Hepatocyte (in vitro differentiated cells): ENCODE measurements around the gene HSD17B1. TPM values are rescaled to one million over a fixed set of nuclear protein-coding genes. Genes with fewer than 3 reads are reported as not detected.

Source experiments
- DNase-seq: peaks from one replicate; pipeline ENCODE4 v3.0.0-alpha.2; 2016; ENCODE audit warnings: low spot score
- H2AFZ ChIP-seq: fragments of 200-600 bp; sonication (generic); 2 replicates; pipeline ENCODE4 v1.6.0; 2016; ENCODE audit warnings: antibody characterized with exemption, mild to moderate bottlenecking
- H3K27ac ChIP-seq: fragments of 200-600 bp; sonication (generic); 2 replicates; pipeline ENCODE4 v1.5.1; 2016; ENCODE audit warnings: mild to moderate bottlenecking
- H3K27me3 ChIP-seq: fragments of 200-600 bp; sonication (generic); 2 replicates; pipeline ENCODE4 v1.6.1; 2016
- H3K36me3 ChIP-seq: fragments of 200-600 bp; sonication (generic); replicated peaks from 2 replicates; pipeline ENCODE4 v1.5.1; 2016; ENCODE audit warnings: low read depth; ENCODE audit not compliant: insufficient read depth
- H3K4me1 ChIP-seq: fragments of 200-600 bp; sonication (generic); 2 replicates; pipeline ENCODE4 v1.5.1; 2016; ENCODE audit warnings: mild to moderate bottlenecking, moderate library complexity; ENCODE audit not compliant: insufficient read depth
- H3K4me2 ChIP-seq: fragments of 200-600 bp; sonication (generic); 2 replicates; pipeline ENCODE4 v1.6.0; 2016
- H3K4me3 ChIP-seq: fragments of 200-600 bp; sonication (generic); 2 replicates; pipeline ENCODE4 v1.5.1; 2016; ENCODE audit warnings: mild to moderate bottlenecking
- H3K79me2 ChIP-seq: fragments of 200-600 bp; sonication (generic); 2 replicates; pipeline ENCODE4 v1.6.0; 2017; ENCODE audit warnings: mild to moderate bottlenecking
- H3K9me2 ChIP-seq: fragments of 200-600 bp; sonication (generic); replicated peaks from 2 replicates; pipeline ENCODE4 v1.6.0; 2017; ENCODE audit warnings: mild to moderate bottlenecking; ENCODE audit not compliant: insufficient read depth
- H3K9me3 ChIP-seq: fragments of 200-600 bp; sonication (generic); 2 replicates; pipeline ENCODE4 v1.5.1; 2016; ENCODE audit warnings: low read depth, mild to moderate bottlenecking
- H4K20me1 ChIP-seq: fragments of 200-600 bp; sonication (generic); 2 replicates; pipeline ENCODE4 v1.6.0; 2016; ENCODE audit warnings: mild to moderate bottlenecking; ENCODE audit not compliant: insufficient read depth, poor library complexity, severe bottlenecking
- CTCF ChIP-seq: fragments of 200-600 bp; sonication (generic); IDR thresholded peaks from 2 replicates; pipeline ENCODE4 v1.5.1; 2016; ENCODE audit warnings: antibody characterized with exemption, mild to moderate bottlenecking; ENCODE audit not compliant: poor library complexity
- EZH2 ChIP-seq: fragments of 200-600 bp; sonication (generic); IDR thresholded peaks from 2 replicates; pipeline ENCODE4 v1.6.1; 2016; ENCODE audit warnings: antibody characterized with exemption, mild to moderate bottlenecking, borderline replicate concordance
- EZH2phosphoT487 ChIP-seq: fragments of 200-600 bp; sonication (generic); IDR thresholded peaks from one replicate; pipeline ENCODE4 v1.6.1; 2018; ENCODE audit warnings: antibody characterized with exemption, mild to moderate bottlenecking, low read depth, moderate library complexity; ENCODE audit not compliant: unreplicated experiment, severe bottlenecking
- WGBS: methylation state at CpG from one replicate; pipeline ENCODE4 v1.1.6; 2016; ENCODE audit warnings: low lambda C conversion rate; ENCODE audit errors: missing lambda C conversion rate; 5-methylcytosine and 5-hydroxymethylcytosine counted together
- polyA plus RNA-seq: library from polyadenylated mRNA; unstranded; fragments of >200 nt; fragmentation: Nextera tagmentation; extraction: Ambion mirVana; gene quantifications from 2 replicates; pipeline ENCODE4 v1.2.1, GENCODE V29; 2016
- total RNA-seq: library from RNA; depleted of rRNA; stranded (reverse); fragments of >200 nt; gene quantifications from 2 replicates; pipeline ENCODE4 v1.2.3, GENCODE V29; 2014

HSD17B1 gene
- total and polyA plus RNA-seq, 2 experiments from 2014 or later: 2.7 to 6.6 TPM

GRCh38 chr17:42568341-42569111 is 15.8 kb downstream of the HSD17B1 start:
- Histone ChIP-seq H3K36me3 (no peaks in the 10 kb centered on the region), H3K4me2 (peak overlapping the region; percentile 96), H2AFZ (no peak overlapping the region), H3K9me2 (no peaks in the 10 kb centered on the region), H3K27ac (peak overlapping the region; percentile 93), H3K79me2 (peaks cover 45% of the 10 kb centered on the region), H3K4me3 (no peak overlapping the region), H3K27me3 (no peaks in the 10 kb centered on the region), H3K9me3 (no peaks in the 10 kb centered on the region), H4K20me1 (no peaks in the 10 kb centered on the region), H3K4me1 (peaks cover 9% of the 10 kb centered on the region)
- TF ChIP-seq EZH2: no peak
- no peak for TF ChIP-seq EZH2phosphoT487
- TF ChIP-seq CTCF: no peak
- 96% methylated on average over 13 of the region's 14 CpGs for WGBS
- no peak for DNase-seq

DNA sequence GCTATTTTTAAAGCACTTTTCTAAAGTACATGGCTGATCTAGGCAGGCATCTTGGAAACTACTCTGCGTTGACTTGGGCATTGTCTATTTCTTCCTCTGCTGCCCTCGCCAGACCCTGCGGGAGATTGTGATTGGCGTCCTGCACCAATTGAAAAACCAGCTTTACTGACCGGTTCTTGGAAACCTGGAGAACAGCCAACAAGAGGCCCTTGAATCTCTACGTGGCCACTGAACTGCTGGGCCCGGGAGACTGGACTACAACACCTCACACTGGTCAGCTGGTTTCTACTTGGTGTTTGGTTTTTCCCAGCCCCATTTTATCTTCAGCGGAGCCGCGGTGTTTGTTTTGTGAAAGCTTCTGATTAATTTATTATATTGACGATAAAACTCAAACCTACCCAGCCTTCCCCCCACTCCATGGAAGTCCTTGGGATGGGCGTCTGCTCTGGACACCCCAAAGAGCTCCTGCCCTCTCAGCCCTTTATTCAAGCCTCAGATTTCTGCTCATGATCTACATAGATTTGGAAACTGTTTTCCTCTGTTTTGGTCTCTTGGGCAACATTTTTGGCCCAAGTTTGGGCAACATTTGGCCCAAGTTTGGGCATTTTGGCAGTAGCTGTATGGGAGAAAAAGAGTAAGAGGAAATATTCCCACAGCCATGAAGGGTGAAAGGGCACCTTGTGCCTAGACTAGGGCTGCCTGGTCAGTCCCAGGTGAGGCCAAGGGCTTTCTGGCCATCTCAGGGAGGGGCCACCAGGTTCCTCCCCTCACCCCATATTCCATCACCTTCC is 18.9 kb downstream of the HSD17B1 start:
- peaks cover 35% of the 10 kb centered on the region for H3K79me2 ChIP-seq
- H3K4me2 ChIP-seq: no peak overlapping the region
- H4K20me1 ChIP-seq: no peaks in the 10 kb centered on the region
- DNase-seq: no peak
- 89% methylated on average over 12 of the region's 12 CpGs for WGBS
- H3K9me3 ChIP-seq: no peaks in the 10 kb centered on the region
- H3K4me1 ChIP-seq: peaks cover under 1% of the 10 kb centered on the region
- no peak overlapping the region for H3K4me3 ChIP-seq
- no peak overlapping the region for H3K27ac ChIP-seq
- no peaks in the 10 kb centered on the region for H3K9me2 ChIP-seq
- no peak for TF ChIP-seq CTCF
- TF ChIP-seq EZH2phosphoT487: no peak
- no peak for TF ChIP-seq EZH2
- no peaks in the 10 kb centered on the region for H3K27me3 ChIP-seq
- H2AFZ ChIP-seq: no peak overlapping the region
- no peaks in the 10 kb centered on the region for H3K36me3 ChIP-seq

GRCh38 chr17:42573095-42573494 is 20.4 kb downstream of the HSD17B1 start:
- 95% methylated on average over 4 of the region's 4 CpGs for WGBS
- Histone ChIP-seq H3K4me1 (no peaks in the 10 kb centered on the region), H3K36me3 (no peaks in the 10 kb centered on the region), H2AFZ (no peak overlapping the region), H3K4me2 (no peak overlapping the region), H3K9me2 (no peaks in the 10 kb centered on the region), H3K9me3 (no peaks in the 10 kb centered on the region), H3K4me3 (no peak overlapping the region), H3K27ac (no peak overlapping the region), H3K79me2 (peaks cover 24% of the 10 kb centered on the region), H3K27me3 (no peaks in the 10 kb centered on the region), H4K20me1 (no peaks in the 10 kb centered on the region)
- TF ChIP-seq CTCF (no peak), EZH2phosphoT487 (no peak), EZH2 (no peak)
- DNase-seq: no peak
